NB4 (cell line): ENCODE results near the gene PUSL1.

ENCODE experiments used
- MAX ChIP-seq: IDR thresholded peaks from 2 replicates; pipeline ENCODE4 v1.6.1; 2011; ENCODE audit warnings: low read depth, low read length
- MYC ChIP-seq: IDR thresholded peaks from 2 replicates; pipeline ENCODE4 v1.6.1; 2011; ENCODE audit warnings: low read depth, low read length
- POLR2A ChIP-seq: IDR thresholded peaks from 2 replicates; pipeline ENCODE4 v1.6.1; 2011; ENCODE audit warnings: mild to moderate bottlenecking; ENCODE audit not compliant: insufficient read length; ENCODE audit errors: extremely low read depth
- TF ChIP-seq, protein P1 (sequence below): IDR thresholded peaks from one replicate; pipeline ENCODE4 v1.5.1; 2012; ENCODE audit warnings: low read depth, low read length

- TF ChIP-seq, protein P1, sequence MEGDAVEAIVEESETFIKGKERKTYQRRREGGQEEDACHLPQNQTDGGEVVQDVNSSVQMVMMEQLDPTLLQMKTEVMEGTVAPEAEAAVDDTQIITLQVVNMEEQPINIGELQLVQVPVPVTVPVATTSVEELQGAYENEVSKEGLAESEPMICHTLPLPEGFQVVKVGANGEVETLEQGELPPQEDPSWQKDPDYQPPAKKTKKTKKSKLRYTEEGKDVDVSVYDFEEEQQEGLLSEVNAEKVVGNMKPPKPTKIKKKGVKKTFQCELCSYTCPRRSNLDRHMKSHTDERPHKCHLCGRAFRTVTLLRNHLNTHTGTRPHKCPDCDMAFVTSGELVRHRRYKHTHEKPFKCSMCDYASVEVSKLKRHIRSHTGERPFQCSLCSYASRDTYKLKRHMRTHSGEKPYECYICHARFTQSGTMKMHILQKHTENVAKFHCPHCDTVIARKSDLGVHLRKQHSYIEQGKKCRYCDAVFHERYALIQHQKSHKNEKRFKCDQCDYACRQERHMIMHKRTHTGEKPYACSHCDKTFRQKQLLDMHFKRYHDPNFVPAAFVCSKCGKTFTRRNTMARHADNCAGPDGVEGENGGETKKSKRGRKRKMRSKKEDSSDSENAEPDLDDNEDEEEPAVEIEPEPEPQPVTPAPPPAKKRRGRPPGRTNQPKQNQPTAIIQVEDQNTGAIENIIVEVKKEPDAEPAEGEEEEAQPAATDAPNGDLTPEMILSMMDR, result no peak
- TF ChIP-seq POLR2A, result no peak
- TF ChIP-seq MAX, result no peak
- no peak for TF ChIP-seq MYC
These were observed 32.6 kb upstream of the PUSL1 start for GRCh38 chr1:1275836-1276235.
